Upper lobe of right lung (tissue), 1 donor: Measurements from ENCODE around the gene FBP1. TPM values are rescaled to one million over a fixed set of nuclear protein-coding genes. Genes with fewer than 3 reads are reported as not detected.
A peak's percentile ranks its signal among the peaks of the same experiment; 100 is the strongest.

Experiments
- ATAC-seq: fragments of 200-7000 bp; cut with Tn5 transposase; one replicate; pipeline ENCODE4 v1.9.1; 2020; ENCODE audit warnings: mild to moderate bottlenecking, moderate library complexity
- DNase-seq: peaks from one replicate; pipeline ENCODE4 v3.0.0-alpha.2; 2020
- H3K27ac ChIP-seq: fragments of 200-600 bp; one replicate; pipeline ENCODE4 v1.8.0; 2022
- H3K27me3 ChIP-seq: fragments of 200-600 bp; one replicate; pipeline ENCODE4 v1.8.0; 2022; ENCODE audit warnings: mild to moderate bottlenecking
- H3K36me3 ChIP-seq: fragments of 200-600 bp; one replicate; pipeline ENCODE4 v1.8.0; 2022
- H3K4me1 ChIP-seq: fragments of 200-600 bp; one replicate; pipeline ENCODE4 v1.8.0; 2022
- H3K4me3 ChIP-seq: fragments of 200-600 bp; one replicate; pipeline ENCODE4 v1.8.0; 2022; ENCODE audit warnings: mild to moderate bottlenecking
- H3K9me3 ChIP-seq: fragments of 200-600 bp; one replicate; pipeline ENCODE4 v1.8.0; 2022
- intact Hi-C: fragments of 100-400 bp; cut with DNase I; formaldehyde crosslinking; loops from one replicate; pipeline ENCODE4 v1.11.0; 2022
- total RNA-seq: library from RNA; stranded (reverse); fragmentation: NEBNext Ultra II Directional; extraction: Animal tissue kit (Norgen Biotek cat#: 25700); gene quantifications from one replicate; pipeline ENCODE4 v1.2.1, GENCODE V29; 2021
- TF ChIP-seq, protein P1 (sequence below): fragments of 200-600 bp; IDR thresholded peaks from one replicate; pipeline ENCODE4 v1.8.0; 2022; ENCODE audit warnings: antibody characterized with exemption
- donor health status: DM: no; HTN: yes; CAD: no; lungs with severe emphysema.

FBP1 gene
- total RNA-seq, 1 donor from 2014 or later: 357 TPM

DNA sequence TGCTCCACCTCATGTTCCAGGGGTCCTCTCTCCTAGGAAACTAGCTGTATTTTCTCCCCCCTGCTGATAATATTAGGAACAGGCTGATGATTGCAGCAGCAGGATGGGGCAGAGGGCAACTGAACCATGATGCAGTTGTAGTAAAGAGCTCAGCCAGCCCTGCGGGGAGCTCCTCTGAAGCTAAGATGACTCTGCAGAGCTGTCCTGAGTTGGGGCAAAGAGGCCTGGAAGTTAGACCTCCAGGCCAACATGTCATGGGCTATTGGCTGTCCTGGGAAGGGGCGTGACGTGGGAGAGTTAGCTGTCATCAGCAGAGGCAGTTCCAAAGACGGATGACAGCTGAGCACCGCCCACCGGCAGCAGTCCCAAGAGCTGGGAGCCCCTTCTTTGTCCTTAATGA, 6.6 kb upstream of the FBP1 start:
- H3K27me3 ChIP-seq: no peaks in the 10 kb centered on the region
- no peak overlapping the region for H3K4me3 ChIP-seq
- H3K36me3 ChIP-seq: no peaks in the 10 kb centered on the region
- no peak overlapping the region for H3K27ac ChIP-seq
- no peak for DNase-seq
- no peaks in the 10 kb centered on the region for H3K9me3 ChIP-seq
- TF ChIP-seq, protein P1, sequence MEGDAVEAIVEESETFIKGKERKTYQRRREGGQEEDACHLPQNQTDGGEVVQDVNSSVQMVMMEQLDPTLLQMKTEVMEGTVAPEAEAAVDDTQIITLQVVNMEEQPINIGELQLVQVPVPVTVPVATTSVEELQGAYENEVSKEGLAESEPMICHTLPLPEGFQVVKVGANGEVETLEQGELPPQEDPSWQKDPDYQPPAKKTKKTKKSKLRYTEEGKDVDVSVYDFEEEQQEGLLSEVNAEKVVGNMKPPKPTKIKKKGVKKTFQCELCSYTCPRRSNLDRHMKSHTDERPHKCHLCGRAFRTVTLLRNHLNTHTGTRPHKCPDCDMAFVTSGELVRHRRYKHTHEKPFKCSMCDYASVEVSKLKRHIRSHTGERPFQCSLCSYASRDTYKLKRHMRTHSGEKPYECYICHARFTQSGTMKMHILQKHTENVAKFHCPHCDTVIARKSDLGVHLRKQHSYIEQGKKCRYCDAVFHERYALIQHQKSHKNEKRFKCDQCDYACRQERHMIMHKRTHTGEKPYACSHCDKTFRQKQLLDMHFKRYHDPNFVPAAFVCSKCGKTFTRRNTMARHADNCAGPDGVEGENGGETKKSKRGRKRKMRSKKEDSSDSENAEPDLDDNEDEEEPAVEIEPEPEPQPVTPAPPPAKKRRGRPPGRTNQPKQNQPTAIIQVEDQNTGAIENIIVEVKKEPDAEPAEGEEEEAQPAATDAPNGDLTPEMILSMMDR: no peak
- ATAC-seq: no peak
- peaks cover 19% of the 10 kb centered on the region for H3K4me1 ChIP-seq
- intact Hi-C loops: no loop called here

DNA sequence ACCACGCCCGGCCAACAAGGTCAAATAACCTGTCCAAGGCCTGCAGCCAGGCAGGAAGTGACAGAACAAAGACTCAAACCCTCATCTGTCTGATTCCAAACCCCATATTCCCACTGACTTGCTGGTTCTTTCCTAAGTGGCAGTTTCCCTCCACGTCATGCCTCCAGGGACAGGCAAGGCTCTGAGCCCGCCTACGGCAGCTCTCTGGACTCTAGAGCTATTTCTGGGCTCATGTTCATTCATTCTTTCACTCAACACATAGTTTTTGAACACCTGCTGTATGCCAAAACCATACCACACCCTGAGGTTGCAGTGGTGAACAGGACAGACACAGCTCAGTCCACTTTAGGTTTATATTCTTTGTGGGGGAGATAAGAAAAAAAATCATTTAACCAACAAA, 5.2 kb upstream of the FBP1 start:
- H3K36me3 ChIP-seq: no peaks in the 10 kb centered on the region
- H3K4me1 ChIP-seq: peaks cover 23% of the 10 kb centered on the region
- no peaks in the 10 kb centered on the region for H3K27me3 ChIP-seq
- intact Hi-C loops: no loop called here
- H3K4me3 ChIP-seq: no peak overlapping the region
- no peak for ATAC-seq
- TF ChIP-seq, protein P1: no peak
- no peak overlapping the region for H3K27ac ChIP-seq
- no peak for DNase-seq
- H3K9me3 ChIP-seq: no peaks in the 10 kb centered on the region

DNA sequence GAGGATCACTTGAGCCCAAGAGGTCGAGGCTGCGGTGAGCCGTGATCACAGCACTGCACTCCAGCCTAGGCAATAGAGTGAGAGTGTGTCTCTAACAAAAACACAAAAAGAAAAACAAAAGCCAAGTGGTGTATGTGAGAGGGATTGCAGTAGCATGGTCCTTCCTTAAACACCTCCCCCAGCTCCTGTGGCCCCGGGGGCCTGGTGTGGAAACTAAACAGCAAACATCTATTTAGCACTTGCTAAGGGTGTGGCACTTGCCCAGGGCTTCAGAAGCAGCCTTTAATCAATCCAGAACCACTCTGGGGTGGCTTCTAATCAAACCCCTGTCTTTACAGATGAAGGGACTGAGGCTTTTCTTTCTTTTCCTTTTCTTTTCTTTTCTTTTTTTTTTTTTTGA, 4.4 kb upstream of the FBP1 start:
- H3K9me3 ChIP-seq: no peaks in the 10 kb centered on the region
- no peak overlapping the region for H3K4me3 ChIP-seq
- ATAC-seq (no peak), DNase-seq (no peak)
- peaks cover 15% of the 10 kb centered on the region for H3K4me1 ChIP-seq
- H3K27me3 ChIP-seq: no peaks in the 10 kb centered on the region
- no peaks in the 10 kb centered on the region for H3K36me3 ChIP-seq
- no peak overlapping the region for H3K27ac ChIP-seq
- TF ChIP-seq, protein P1: no peak
- intact Hi-C loops: no loop called here

DNA sequence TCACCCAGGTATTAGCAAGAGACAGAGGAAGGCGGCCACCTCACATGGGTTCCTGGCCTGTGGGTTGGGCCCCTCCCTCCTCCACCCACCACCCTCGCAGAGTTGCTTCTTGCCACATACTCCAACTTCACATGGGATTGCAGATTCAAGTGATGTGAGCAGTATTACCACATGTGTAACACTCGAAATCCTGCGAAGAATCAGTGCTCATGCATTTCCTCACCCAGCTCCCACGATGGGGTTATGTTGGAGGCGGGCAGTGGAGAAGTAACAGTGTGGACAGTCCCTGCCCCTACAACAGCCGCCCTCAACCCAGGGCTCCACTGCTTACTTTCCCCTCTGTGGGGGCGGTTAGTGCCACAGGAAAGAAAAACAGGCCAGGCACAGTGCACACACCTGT, 3.9 kb upstream of the FBP1 start:
- ATAC-seq: peak; percentile 59
- H3K9me3 ChIP-seq: no peaks in the 10 kb centered on the region
- intact Hi-C loops: no loop called here
- TF ChIP-seq, protein P1: no peak
- H3K27ac ChIP-seq: no peak overlapping the region
- H3K36me3 ChIP-seq: no peaks in the 10 kb centered on the region
- H3K4me3 ChIP-seq: no peak overlapping the region
- H3K27me3 ChIP-seq: no peaks in the 10 kb centered on the region
- peak; percentile 80 for DNase-seq
- peaks cover 11% of the 10 kb centered on the region for H3K4me1 ChIP-seq

DNA sequence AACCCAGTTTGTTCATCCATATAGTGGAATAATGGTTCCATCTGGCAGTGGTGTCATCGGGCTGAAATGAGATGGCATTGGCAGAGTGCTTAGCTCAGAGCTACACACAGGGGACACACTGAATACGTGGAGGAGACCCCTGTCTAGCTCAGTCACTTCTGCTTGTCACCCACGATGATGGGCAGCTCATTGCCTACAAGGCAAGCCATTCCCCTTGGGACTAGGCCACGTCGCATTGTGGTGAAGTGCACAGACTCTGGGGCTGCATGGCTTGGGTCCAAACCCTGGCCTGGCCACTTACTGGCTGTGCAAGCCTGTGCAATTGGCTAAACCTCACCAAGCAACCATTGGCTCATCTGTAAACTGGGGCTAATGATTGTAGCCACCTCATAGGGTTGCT, 3.2 kb upstream of the FBP1 start:
- no peak overlapping the region for H3K27ac ChIP-seq
- TF ChIP-seq, protein P1: no peak
- no peaks in the 10 kb centered on the region for H3K9me3 ChIP-seq
- no peaks in the 10 kb centered on the region for H3K36me3 ChIP-seq
- ATAC-seq (no peak), DNase-seq (no peak)
- intact Hi-C loops: no loop called here
- H3K4me3 ChIP-seq: no peak overlapping the region
- H3K27me3 ChIP-seq: no peaks in the 10 kb centered on the region
- peaks cover 11% of the 10 kb centered on the region for H3K4me1 ChIP-seq

DNA sequence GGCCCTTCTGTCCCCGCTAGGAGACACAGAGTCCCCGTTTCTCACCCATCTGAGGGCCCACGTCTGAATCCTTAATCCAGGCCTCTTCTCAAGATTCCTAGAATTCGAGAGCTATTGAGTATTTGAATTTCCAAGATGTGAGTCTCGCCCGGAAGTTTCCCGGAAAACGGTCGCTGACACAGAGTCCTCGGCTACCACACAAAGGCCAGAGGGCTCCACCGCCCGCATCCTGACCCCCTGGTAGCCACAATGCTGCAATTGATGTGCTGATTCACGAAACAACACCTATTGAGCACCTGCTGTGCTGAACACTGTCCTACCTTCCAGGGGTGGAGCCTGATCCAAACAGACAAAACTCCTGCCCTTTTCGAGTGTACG, 670 bp upstream of the FBP1 start:
- TF ChIP-seq, protein P1: no peak
- intact Hi-C loops: no loop called here
- Histone ChIP-seq H3K9me3 (no peaks in the 10 kb centered on the region), H3K36me3 (no peaks in the 10 kb centered on the region), H3K4me1 (peaks cover 11% of the 10 kb centered on the region), H3K27ac (peak overlapping the region; percentile 82), H3K27me3 (no peaks in the 10 kb centered on the region), H3K4me3 (peak overlapping the region; percentile 63)
- DNase-seq: no peak
- ATAC-seq: no peak
